Uterus (tissue), 2 donors: ENCODE measurements around the gene ITGB3BP.

Experiments
- POLR2A ChIP-seq, 2 donors: fragments of 450-650 bp; IDR thresholded peaks; one replicate each; pipeline ENCODE4 v1.6.1; 2016; ENCODE audit warnings: antibody characterized with exemption in 2 of 2, mild to moderate bottlenecking in 1 of 2, moderate library complexity in 1 of 2
- TF ChIP-seq, protein P1 (sequence below), 4 experiments: fragments of 200-600 bp in 2 of 4; fragments of 450-650 bp in 2 of 4; sonication (generic) in 2 of 4; IDR thresholded peaks; one replicate each; pipeline ENCODE4 v1.5.1; 2016 to 2019; ENCODE audit warnings: antibody characterized with exemption in 4 of 4, mild to moderate bottlenecking in 2 of 4, moderate library complexity in 1 of 4

- TF ChIP-seq POLR2A (IDR thresholded peaks at IDR 0.05) = no peak
- TF ChIP-seq, protein P1, sequence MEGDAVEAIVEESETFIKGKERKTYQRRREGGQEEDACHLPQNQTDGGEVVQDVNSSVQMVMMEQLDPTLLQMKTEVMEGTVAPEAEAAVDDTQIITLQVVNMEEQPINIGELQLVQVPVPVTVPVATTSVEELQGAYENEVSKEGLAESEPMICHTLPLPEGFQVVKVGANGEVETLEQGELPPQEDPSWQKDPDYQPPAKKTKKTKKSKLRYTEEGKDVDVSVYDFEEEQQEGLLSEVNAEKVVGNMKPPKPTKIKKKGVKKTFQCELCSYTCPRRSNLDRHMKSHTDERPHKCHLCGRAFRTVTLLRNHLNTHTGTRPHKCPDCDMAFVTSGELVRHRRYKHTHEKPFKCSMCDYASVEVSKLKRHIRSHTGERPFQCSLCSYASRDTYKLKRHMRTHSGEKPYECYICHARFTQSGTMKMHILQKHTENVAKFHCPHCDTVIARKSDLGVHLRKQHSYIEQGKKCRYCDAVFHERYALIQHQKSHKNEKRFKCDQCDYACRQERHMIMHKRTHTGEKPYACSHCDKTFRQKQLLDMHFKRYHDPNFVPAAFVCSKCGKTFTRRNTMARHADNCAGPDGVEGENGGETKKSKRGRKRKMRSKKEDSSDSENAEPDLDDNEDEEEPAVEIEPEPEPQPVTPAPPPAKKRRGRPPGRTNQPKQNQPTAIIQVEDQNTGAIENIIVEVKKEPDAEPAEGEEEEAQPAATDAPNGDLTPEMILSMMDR (IDR thresholded peaks at IDR 0.05) = no peak
Observed at GRCh38 chr1:63480057-63480456, 43.0 kb downstream of the ITGB3BP start.
